ENCODE results near the gene TAAR5. TPM values are rescaled to one million over a fixed set of nuclear protein-coding genes. Genes with fewer than 3 reads are reported as not detected.
"Not testable (repeated sequence)": the region's sequence is repeated elsewhere in the genome, so short reads cannot be mapped to it uniquely, and the experiment has no call there.

Gene TAAR5
- total RNA-seq, 2 donors from 2014 or later: not detected

- Histone ChIP-seq H3K4me3 (no peak overlapping the region), H3K27ac (no peak overlapping the region), H3K9me3 (no peaks in the 10 kb centered on the region), H3K27me3 (replicated peaks; ENCODE audit: insufficient read depth) (no peaks in the 10 kb centered on the region), H3K36me3 (no peaks in the 10 kb centered on the region), H3K4me1 (replicated peaks) (no peaks in the 10 kb centered on the region)
- intact Hi-C loops (cut with DNase I): no loop called here
- no peak for DNase-seq (ENCODE audit: low spot score)
- no peak for TF ChIP-seq POLR2A (IDR thresholded peaks at IDR 0.05)
- TF ChIP-seq CTCF (IDR thresholded peaks at IDR 0.05): no peak
- TF ChIP-seq POLR2AphosphoS5 (IDR thresholded peaks at IDR 0.05): no peak
- 45% methylated on average over 4 of the region's 4 CpGs for WGBS
Observed at GRCh38 chr6:132612449-132613108, 23.0 kb upstream of the TAAR5 start.

- Histone ChIP-seq H3K36me3 (no peaks in the 10 kb centered on the region), H3K4me1 (replicated peaks) (no peaks in the 10 kb centered on the region), H3K27ac (no peak overlapping the region), H3K9me3 (no peaks in the 10 kb centered on the region), H3K4me3 (no peak overlapping the region), H3K27me3 (replicated peaks; ENCODE audit: insufficient read depth) (no peaks in the 10 kb centered on the region)
- no peak for DNase-seq (ENCODE audit: low spot score)
- TF ChIP-seq POLR2A (IDR thresholded peaks at IDR 0.05) (no peak), CTCF (IDR thresholded peaks at IDR 0.05) (no peak), POLR2AphosphoS5 (IDR thresholded peaks at IDR 0.05) (no peak)
- intact Hi-C loops (cut with DNase I): no loop called here
- 82% methylated on average over 2 of the region's 2 CpGs for WGBS
Observed at GRCh38 chr6:132611616-132612015, 22.1 kb upstream of the TAAR5 start.

- Histone ChIP-seq H3K27ac (no peak overlapping the region), H3K4me1 (replicated peaks) (no peaks in the 10 kb centered on the region), H3K36me3 (no peaks in the 10 kb centered on the region), H3K4me3 (no peak overlapping the region), H3K9me3 (no peaks in the 10 kb centered on the region), H3K27me3 (replicated peaks; ENCODE audit: insufficient read depth) (no peaks in the 10 kb centered on the region)
- intact Hi-C loops (cut with DNase I): no loop called here
- no peak for TF ChIP-seq POLR2A (IDR thresholded peaks at IDR 0.05)
- no peak for TF ChIP-seq POLR2AphosphoS5 (IDR thresholded peaks at IDR 0.05)
- no peak for TF ChIP-seq CTCF (IDR thresholded peaks at IDR 0.05)
- WGBS: 89% methylated on average over 5 of the region's 5 CpGs
- no peak for DNase-seq (ENCODE audit: low spot score)
Observed at GRCh38 chr6:132607544-132608233, 18.1 kb upstream of the TAAR5 start.

GRCh38 chr6:132604635-132605152 lies 15.2 kb upstream of the TAAR5 start:
- Histone ChIP-seq H3K4me3 (no peak overlapping the region), H3K9me3 (no peaks in the 10 kb centered on the region), H3K4me1 (replicated peaks) (no peaks in the 10 kb centered on the region), H3K27ac (no peak overlapping the region), H3K36me3 (no peaks in the 10 kb centered on the region), H3K27me3 (replicated peaks; ENCODE audit: insufficient read depth) (no peaks in the 10 kb centered on the region)
- intact Hi-C loops (cut with DNase I): no loop called here
- TF ChIP-seq CTCF (IDR thresholded peaks at IDR 0.05) (no peak), POLR2AphosphoS5 (IDR thresholded peaks at IDR 0.05) (no peak), POLR2A (IDR thresholded peaks at IDR 0.05) (no peak)
- DNase-seq (ENCODE audit: low spot score): no peak
- WGBS: 80% methylated on average over 8 of the region's 8 CpGs

GRCh38 chr6:132600900-132601299 lies 11.4 kb upstream of the TAAR5 start:
- H3K27me3 ChIP-seq (replicated peaks; ENCODE audit: insufficient read depth); H3K4me1 ChIP-seq (replicated peaks); H3K9me3 ChIP-seq; intact Hi-C loops (cut with DNase I); DNase-seq (ENCODE audit: low spot score); H3K27ac ChIP-seq; H3K4me3 ChIP-seq; H3K36me3 ChIP-seq: not testable (repeated sequence)

All from prostate gland (tissue), 2 donors.